Measurements from ENCODE around the gene ARNT2. TPM values are rescaled to one million over a fixed set of nuclear protein-coding genes. Genes with fewer than 3 reads are reported as not detected.
"Not testable (repeated sequence)": the region's sequence is repeated elsewhere in the genome, so short reads cannot be mapped to it uniquely, and the experiment has no call there.

Gene ARNT2
- total RNA-seq, 1 donor from 2014 or later, result 72.4 TPM

- no peaks in the 10 kb centered on the region for H3K4me1 Mint-ChIP-seq (ENCODE audit: unreplicated experiment)
- peaks cover 15% of the 10 kb centered on the region for H3K27me3 Mint-ChIP-seq (ENCODE audit: unreplicated experiment)
- H3K27ac Mint-ChIP-seq (ENCODE audit: unreplicated experiment), result no peak overlapping the region
Observed at GRCh38 chr15:80386151-80386550, 18.0 kb upstream of the ARNT2 start.

GRCh38 chr15:80388326-80388725, 15.9 kb upstream of the ARNT2 start:
- DNase-seq (ENCODE audit: extremely low spot score, unreplicated experiment), result no peak
- TF ChIP-seq CTCF (IDR thresholded peaks at IDR 0.05), result no peak
- Mint-ChIP-seq H3K27ac (ENCODE audit: unreplicated experiment) (no peak overlapping the region), H3K4me3 (ENCODE audit: unreplicated experiment) (no peak overlapping the region), H3K9me3 (ENCODE audit: unreplicated experiment) (no peaks in the 10 kb centered on the region), H3K36me3 (ENCODE audit: unreplicated experiment) (no peaks in the 10 kb centered on the region), H3K4me1 (ENCODE audit: unreplicated experiment) (no peaks in the 10 kb centered on the region), H3K27me3 (ENCODE audit: unreplicated experiment) (peaks cover 15% of the 10 kb centered on the region)

More at GRCh38 chr15:80386151-80386550, 18.0 kb upstream of the ARNT2 start:
- no peak overlapping the region for H3K4me3 Mint-ChIP-seq (ENCODE audit: unreplicated experiment)
- no peak for TF ChIP-seq CTCF (IDR thresholded peaks at IDR 0.05)
- no peak for DNase-seq (ENCODE audit: extremely low spot score, unreplicated experiment)
- no peaks in the 10 kb centered on the region for H3K9me3 Mint-ChIP-seq (ENCODE audit: unreplicated experiment)
- H3K36me3 Mint-ChIP-seq (ENCODE audit: unreplicated experiment), result no peaks in the 10 kb centered on the region

- Mint-ChIP-seq H3K36me3 (ENCODE audit: unreplicated experiment) (no peaks in the 10 kb centered on the region), H3K27me3 (ENCODE audit: unreplicated experiment) (peaks cover 15% of the 10 kb centered on the region), H3K4me3 (ENCODE audit: unreplicated experiment) (no peak overlapping the region), H3K27ac (ENCODE audit: unreplicated experiment) (no peak overlapping the region), H3K4me1 (ENCODE audit: unreplicated experiment) (no peaks in the 10 kb centered on the region), H3K9me3 (ENCODE audit: unreplicated experiment) (no peaks in the 10 kb centered on the region)
- no peak for DNase-seq (ENCODE audit: extremely low spot score, unreplicated experiment)
- TF ChIP-seq CTCF (IDR thresholded peaks at IDR 0.05), result no peak
Observed at GRCh38 chr15:80389370-80389769, 14.8 kb upstream of the ARNT2 start.

- not testable (repeated sequence) for DNase-seq (ENCODE audit: extremely low spot score, unreplicated experiment); H3K27ac Mint-ChIP-seq (ENCODE audit: unreplicated experiment); H3K9me3 Mint-ChIP-seq (ENCODE audit: unreplicated experiment); H3K4me3 Mint-ChIP-seq (ENCODE audit: unreplicated experiment); H3K4me1 Mint-ChIP-seq (ENCODE audit: unreplicated experiment); H3K36me3 Mint-ChIP-seq (ENCODE audit: unreplicated experiment)
- peaks cover 15% of the 10 kb centered on the region for H3K27me3 Mint-ChIP-seq (ENCODE audit: unreplicated experiment)
Observed at GRCh38 chr15:80390942-80391341, 13.2 kb upstream of the ARNT2 start.

- TF ChIP-seq CTCF (IDR thresholded peaks at IDR 0.05), result no peak
- H3K36me3 Mint-ChIP-seq (ENCODE audit: unreplicated experiment), result no peaks in the 10 kb centered on the region
- DNase-seq (ENCODE audit: extremely low spot score, unreplicated experiment), result no peak
Observed at GRCh38 chr15:80395616-80396015, 8.6 kb upstream of the ARNT2 start.

GRCh38 chr15:80396096-80396495, 8.1 kb upstream of the ARNT2 start:
- no peak overlapping the region for H3K4me3 Mint-ChIP-seq (ENCODE audit: unreplicated experiment)
- no peak for DNase-seq (ENCODE audit: extremely low spot score, unreplicated experiment)
- H3K9me3 Mint-ChIP-seq (ENCODE audit: unreplicated experiment), result no peaks in the 10 kb centered on the region
- H3K27me3 Mint-ChIP-seq (ENCODE audit: unreplicated experiment), result peaks cover 3% of the 10 kb centered on the region
- H3K27ac Mint-ChIP-seq (ENCODE audit: unreplicated experiment), result no peak overlapping the region
- no peak for TF ChIP-seq CTCF (IDR thresholded peaks at IDR 0.05)
- no peaks in the 10 kb centered on the region for H3K36me3 Mint-ChIP-seq (ENCODE audit: unreplicated experiment)
- H3K4me1 Mint-ChIP-seq (ENCODE audit: unreplicated experiment), result no peaks in the 10 kb centered on the region

More at GRCh38 chr15:80395616-80396015, 8.6 kb upstream of the ARNT2 start:
- H3K27ac Mint-ChIP-seq (ENCODE audit: unreplicated experiment), result no peak overlapping the region
- no peaks in the 10 kb centered on the region for H3K9me3 Mint-ChIP-seq (ENCODE audit: unreplicated experiment)
- H3K4me1 Mint-ChIP-seq (ENCODE audit: unreplicated experiment), result no peaks in the 10 kb centered on the region
- H3K4me3 Mint-ChIP-seq (ENCODE audit: unreplicated experiment), result no peak overlapping the region
- peaks cover 3% of the 10 kb centered on the region for H3K27me3 Mint-ChIP-seq (ENCODE audit: unreplicated experiment)
